Measurements from ENCODE around the gene SMCP.

GRCh38 chr1:152876827-152877226 lies 1.3 kb upstream of the SMCP start:
- TF ChIP-seq CTCF (IDR thresholded peaks at IDR 0.05) (no peak), POLR2A (IDR thresholded peaks at IDR 0.05) (no peak)
